Immature natural killer cell (primary cell): ENCODE measurements around the gene IGFBPL1. TPM values are rescaled to one million over a fixed set of nuclear protein-coding genes. Genes with fewer than 3 reads are reported as not detected.
"Not testable (repeated sequence)": the region's sequence is repeated elsewhere in the genome, so short reads cannot be mapped to it uniquely, and the experiment has no call there.

Source experiments
- DNase-seq, 3 donors: peaks; one replicate each; pipeline ENCODE4 v3.0.0; 2022; ENCODE audit warnings: mixed read lengths in 1 of 3
- H3K27ac Mint-ChIP-seq, 6 donors: one replicate each; pipeline ENCODE4 v1.8.0; 2020; ENCODE audit warnings: mixed read lengths in 6 of 6, mild to moderate bottlenecking in 5 of 6, inconsistent platforms in 4 of 6, moderate library complexity in 3 of 6
- H3K27me3 Mint-ChIP-seq, 3 donors: one replicate each; pipeline ENCODE4 v1.8.0; 2020 to 2021; ENCODE audit warnings: low read depth in 3 of 3, mild to moderate bottlenecking in 3 of 3, mixed read lengths in 3 of 3, moderate library complexity in 3 of 3, inconsistent platforms in 1 of 3
- H3K36me3 Mint-ChIP-seq, 3 donors: one replicate each; pipeline ENCODE4 v1.8.0; 2020; ENCODE audit warnings: mixed read lengths in 3 of 3, inconsistent platforms in 2 of 3, mild to moderate bottlenecking in 2 of 3
- H3K4me1 Mint-ChIP-seq, 2 donors: one replicate each; pipeline ENCODE4 v1.8.0; 2020; ENCODE audit warnings: inconsistent platforms in 2 of 2, mild to moderate bottlenecking in 2 of 2, mixed read lengths in 2 of 2, moderate library complexity in 1 of 2
- H3K4me3 Mint-ChIP-seq, 5 donors: one replicate each; pipeline ENCODE4 v1.8.0; 2020; ENCODE audit warnings: mild to moderate bottlenecking in 5 of 5, mixed read lengths in 5 of 5, inconsistent platforms in 3 of 5, moderate library complexity in 3 of 5
- H3K9me3 Mint-ChIP-seq, 6 donors: one replicate each; pipeline ENCODE4 v1.8.0; 2020; ENCODE audit warnings: mild to moderate bottlenecking in 6 of 6, mixed read lengths in 6 of 6, inconsistent platforms in 4 of 6, moderate library complexity in 3 of 6
- polyA plus RNA-seq, 3 donors: library from polyadenylated mRNA; unstranded; fragments of 300-500 nt; fragmentation: Illumina TruSeq; gene quantifications; one replicate each; pipeline ENCODE4 v1.2.3, GENCODE V29; 2021

The IGFBPL1 gene
- polyA plus RNA-seq, 3 donors from 2014 or later: not detected

GRCh38 chr9:38387751-38388150, 36.5 kb downstream of the IGFBPL1 start:
- Mint-ChIP-seq H3K36me3 (no peaks in the 10 kb centered on the region), H3K9me3 (no peaks in the 10 kb centered on the region), H3K27ac (no peak overlapping the region), H3K4me3 (no peak overlapping the region), H3K27me3 (peaks cover 1 to 12% (median 2%) of the 10 kb centered on the region in 3 donors), H3K4me1 (peaks cover 5 to 11% of the 10 kb centered on the region in 2 donors)
- DNase-seq: no peak

GRCh38 chr9:38387066-38387465, 37.2 kb downstream of the IGFBPL1 start:
- H3K4me3 Mint-ChIP-seq: no peak overlapping the region
- no peaks in the 10 kb centered on the region for H3K36me3 Mint-ChIP-seq
- no peaks in the 10 kb centered on the region for H3K9me3 Mint-ChIP-seq
- DNase-seq: no peak
- H3K27me3 Mint-ChIP-seq: peaks cover 1 to 12% (median 2%) of the 10 kb centered on the region in 3 donors
- peaks cover 2 to 6% of the 10 kb centered on the region in 2 donors for H3K4me1 Mint-ChIP-seq
- H3K27ac Mint-ChIP-seq: no peak overlapping the region

DNA sequence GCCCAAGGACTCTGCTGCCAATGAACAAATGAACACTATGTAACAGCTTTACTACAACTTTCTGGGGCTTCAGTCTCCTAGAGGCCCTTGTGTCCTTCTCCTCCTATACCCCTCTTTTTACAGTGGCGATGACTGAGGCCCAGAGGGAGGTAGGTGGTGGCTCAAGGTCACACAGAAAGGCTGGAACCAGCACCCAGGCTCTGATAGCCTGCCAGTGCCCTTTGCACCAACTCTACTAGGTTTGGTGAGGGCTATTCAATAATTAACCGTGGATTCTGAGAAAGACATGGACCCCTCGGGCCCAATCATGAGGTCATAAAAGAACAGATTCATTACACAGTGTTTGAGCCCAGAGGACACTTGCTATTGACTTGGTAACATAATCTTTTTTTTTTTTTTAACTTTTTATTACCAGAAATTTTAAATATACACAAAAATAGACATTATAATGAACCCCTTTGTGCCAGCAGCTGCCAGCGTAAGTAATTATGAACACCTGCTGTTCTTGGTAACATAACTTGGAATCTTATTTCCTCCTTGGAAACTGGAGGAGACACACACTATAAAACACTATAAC, 37.8 kb downstream of the IGFBPL1 start:
- Mint-ChIP-seq H3K4me3 (no peak overlapping the region), H3K27ac (no peak overlapping the region), H3K27me3 (peaks cover 1 to 12% (median 2%) of the 10 kb centered on the region in 3 donors), H3K4me1 (no peaks in the 10 kb centered on the region), H3K36me3 (no peaks in the 10 kb centered on the region), H3K9me3 (no peaks in the 10 kb centered on the region)
- DNase-seq: no peak

DNA sequence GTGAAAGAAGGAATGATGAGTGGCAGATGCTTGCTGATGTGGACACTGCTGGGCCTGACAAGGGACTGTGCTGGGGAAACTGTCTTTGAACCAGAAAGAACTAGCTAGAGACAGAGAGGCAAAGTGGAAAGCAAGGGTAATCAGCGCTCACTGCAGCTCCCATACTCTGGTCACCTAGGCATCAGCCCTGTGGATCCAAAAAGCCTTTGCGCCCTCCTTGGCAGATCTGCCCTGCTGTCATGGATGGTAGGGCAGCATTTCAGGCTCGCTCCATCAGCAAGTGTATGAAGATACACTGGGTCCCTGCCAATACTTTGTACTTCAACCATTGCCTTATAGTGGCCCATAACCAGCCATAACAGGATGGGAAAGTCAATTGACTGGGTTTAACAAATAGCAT, 38.4 kb downstream of the IGFBPL1 start:
- Mint-ChIP-seq H3K9me3 (no peaks in the 10 kb centered on the region), H3K4me1 (no peaks in the 10 kb centered on the region), H3K36me3 (no peaks in the 10 kb centered on the region), H3K4me3 (no peak overlapping the region), H3K27ac (no peak overlapping the region), H3K27me3 (peaks cover 0 to 12% (median 2%) of the 10 kb centered on the region in 3 donors)
- no peak for DNase-seq

DNA sequence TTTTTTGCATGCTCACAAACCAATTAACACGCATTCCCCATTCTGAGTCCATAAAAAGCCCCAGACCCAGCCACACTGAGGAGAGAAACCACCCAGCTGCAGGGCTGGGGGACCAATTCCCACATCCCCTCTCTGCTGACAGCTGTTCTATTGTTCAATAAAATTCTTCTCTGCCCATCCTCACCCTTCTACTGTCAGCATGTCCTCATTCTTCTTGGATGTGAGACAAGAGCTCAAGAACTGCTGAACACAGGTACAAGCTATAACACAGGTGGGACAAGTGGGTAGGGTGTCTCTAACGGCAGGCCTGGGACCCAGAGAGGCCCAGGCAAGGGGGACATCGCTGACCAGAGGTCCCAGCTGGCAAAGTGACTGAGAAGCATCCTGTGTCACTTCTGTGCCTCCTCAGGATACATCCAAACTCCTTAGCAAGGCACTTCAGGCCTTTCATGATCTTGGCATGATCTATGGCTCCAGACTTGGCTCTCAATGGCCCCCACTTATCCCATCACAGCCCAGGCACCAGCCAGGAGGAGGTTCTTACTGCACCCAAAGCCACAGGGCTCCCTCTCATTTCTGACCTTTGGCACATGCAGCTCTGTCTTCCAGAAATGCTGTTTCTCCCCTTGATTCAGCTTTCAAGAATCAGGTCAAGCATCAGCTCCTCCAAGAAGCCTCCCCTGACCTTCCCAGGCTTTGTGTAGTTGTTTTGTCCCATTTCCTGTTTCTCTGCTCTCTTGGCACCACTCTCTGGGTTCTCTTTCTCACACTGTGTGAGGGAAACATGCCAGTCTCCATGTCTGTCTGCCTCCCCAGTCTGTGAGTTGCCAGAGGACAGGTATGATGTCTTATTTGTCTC, 39.0 kb downstream of the IGFBPL1 start:
- Mint-ChIP-seq H3K36me3 (no peaks in the 10 kb centered on the region), H3K27ac (no peak overlapping the region), H3K9me3 (no peaks in the 10 kb centered on the region), H3K4me1 (no peaks in the 10 kb centered on the region), H3K27me3 (peaks cover 0 to 14% (median 2%) of the 10 kb centered on the region in 3 donors), H3K4me3 (no peak overlapping the region)
- no peak for DNase-seq

GRCh38 chr9:38382141-38382540, 42.1 kb downstream of the IGFBPL1 start:
- Mint-ChIP-seq H3K4me1 (no peaks in the 10 kb centered on the region), H3K9me3 (no peaks in the 10 kb centered on the region), H3K4me3 (no peak overlapping the region), H3K36me3 (no peaks in the 10 kb centered on the region), H3K27me3 (peaks cover 0 to 11% (median 1%) of the 10 kb centered on the region in 3 donors), H3K27ac (no peak overlapping the region)
- DNase-seq: no peak

- Mint-ChIP-seq H3K9me3 (no peaks in the 10 kb centered on the region), H3K4me3 (no peak overlapping the region), H3K27me3 (peaks cover 0 to 11% (median 1%) of the 10 kb centered on the region in 3 donors), H3K27ac (no peak overlapping the region), H3K36me3 (no peaks in the 10 kb centered on the region), H3K4me1 (no peaks in the 10 kb centered on the region)
- no peak for DNase-seq
Observed at GRCh38 chr9:38380872-38381534, 43.3 kb downstream of the IGFBPL1 start.

GRCh38 chr9:38380230-38380871, 43.9 kb downstream of the IGFBPL1 start:
- DNase-seq: no peak
- Mint-ChIP-seq H3K4me3 (no peak overlapping the region), H3K27me3 (peaks cover 0 to 11% (median 3%) of the 10 kb centered on the region in 3 donors), H3K9me3 (no peaks in the 10 kb centered on the region), H3K36me3 (no peaks in the 10 kb centered on the region), H3K4me1 (no peaks in the 10 kb centered on the region), H3K27ac (no peak overlapping the region)

- H3K27ac Mint-ChIP-seq, H3K36me3 Mint-ChIP-seq, H3K9me3 Mint-ChIP-seq: not testable (repeated sequence)
Observed at GRCh38 chr9:38377336-38378083, 46.7 kb downstream of the IGFBPL1 start.

DNA sequence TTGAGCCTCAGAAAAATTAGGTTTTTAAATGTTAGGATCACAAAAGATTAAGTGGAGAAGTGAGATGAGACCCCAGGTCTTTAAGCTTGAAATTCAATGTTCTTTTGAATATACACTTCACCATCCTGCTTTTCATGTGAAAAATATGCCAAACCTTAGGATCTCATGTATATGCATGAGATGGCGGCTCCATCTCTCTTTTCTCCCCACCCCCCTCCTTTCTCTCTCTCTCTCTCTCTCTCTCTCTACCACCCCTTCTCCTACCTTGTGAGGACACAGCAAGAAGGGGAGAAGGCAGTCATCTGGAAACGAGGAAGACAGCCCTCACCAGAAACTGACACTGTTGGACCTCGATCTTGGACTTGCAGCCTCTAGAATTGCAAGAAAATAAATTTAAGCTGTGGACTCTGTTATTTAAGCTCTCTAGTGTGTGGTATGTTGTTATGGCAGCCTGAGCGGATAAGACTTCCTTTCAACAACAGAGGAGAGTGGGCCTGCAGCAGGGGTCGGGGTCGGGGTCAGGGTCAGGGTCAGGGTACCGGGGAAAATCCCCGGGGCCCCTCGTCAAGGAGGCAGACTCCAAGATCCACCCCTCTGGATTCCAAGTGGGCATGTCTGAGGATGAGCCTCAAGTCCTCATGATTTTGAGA, 48.1 kb downstream of the IGFBPL1 start:
- no peak for DNase-seq
- no peak overlapping the region for H3K27ac Mint-ChIP-seq
- H3K4me1 Mint-ChIP-seq: no peaks in the 10 kb centered on the region
- H3K27me3 Mint-ChIP-seq: peaks cover 0 to 5% (median 2%) of the 10 kb centered on the region in 3 donors
- H3K36me3 Mint-ChIP-seq: no peaks in the 10 kb centered on the region
- no peak overlapping the region for H3K4me3 Mint-ChIP-seq
- no peaks in the 10 kb centered on the region for H3K9me3 Mint-ChIP-seq

More at GRCh38 chr9:38377336-38378083, 46.7 kb downstream of the IGFBPL1 start:
- DNase-seq, H3K4me3 Mint-ChIP-seq, H3K4me1 Mint-ChIP-seq, H3K27me3 Mint-ChIP-seq: not testable (repeated sequence)

GRCh38 chr9:38375572-38375963, 48.7 kb downstream of the IGFBPL1 start:
- H3K9me3 Mint-ChIP-seq: no peaks in the 10 kb centered on the region
- H3K4me3 Mint-ChIP-seq: no peak overlapping the region
- peaks cover 0 to 7% (median 2%) of the 10 kb centered on the region in 3 donors for H3K27me3 Mint-ChIP-seq
- H3K4me1 Mint-ChIP-seq: no peaks in the 10 kb centered on the region
- DNase-seq: no peak
- no peaks in the 10 kb centered on the region for H3K36me3 Mint-ChIP-seq
- no peak overlapping the region for H3K27ac Mint-ChIP-seq

DNA sequence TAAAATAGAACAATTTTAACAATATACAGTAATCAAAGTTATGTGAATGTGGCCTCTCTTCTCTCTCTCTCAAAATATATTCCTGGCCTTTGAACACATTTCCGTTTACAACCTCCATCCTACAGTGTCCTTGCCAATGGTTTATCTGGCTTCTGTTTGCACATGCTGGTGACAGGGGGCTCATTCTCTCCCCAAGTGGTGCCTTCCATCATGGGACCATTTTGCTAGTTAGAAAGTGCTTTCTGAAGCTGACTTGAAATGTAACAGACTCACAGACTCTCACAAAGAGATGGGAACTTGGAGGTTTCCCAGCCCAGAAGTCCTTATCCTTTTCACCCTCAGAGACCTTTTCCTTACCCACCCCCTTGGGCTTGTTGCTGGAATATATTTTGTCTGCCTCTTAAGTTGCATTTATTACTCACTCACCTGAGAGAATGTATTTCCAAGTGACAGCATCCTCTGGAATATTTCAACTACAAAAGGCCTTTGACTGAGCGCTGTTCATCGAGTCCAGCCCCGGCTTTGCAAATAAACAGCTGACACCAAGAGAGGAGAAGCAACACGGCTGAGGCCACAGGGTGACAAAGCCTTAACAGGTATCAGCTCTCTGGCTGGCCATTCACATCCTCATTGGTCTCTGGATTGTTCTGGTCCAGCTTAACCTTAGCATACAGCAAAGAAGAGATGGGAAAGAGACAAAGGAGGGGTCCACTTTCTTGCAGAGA, 49.2 kb downstream of the IGFBPL1 start:
- no peak for DNase-seq
- no peaks in the 10 kb centered on the region for H3K9me3 Mint-ChIP-seq
- H3K36me3 Mint-ChIP-seq: no peaks in the 10 kb centered on the region
- no peak overlapping the region for H3K4me3 Mint-ChIP-seq
- peaks cover 0 to 7% (median under 1%) of the 10 kb centered on the region in 3 donors for H3K27me3 Mint-ChIP-seq
- H3K27ac Mint-ChIP-seq: no peak overlapping the region
- no peaks in the 10 kb centered on the region for H3K4me1 Mint-ChIP-seq
